Neural cell (in vitro differentiated cells): Measurements from ENCODE around the gene NSUN6. TPM values are rescaled to one million over a fixed set of nuclear protein-coding genes. Genes with fewer than 3 reads are reported as not detected.

Experiments used
- H2AFZ ChIP-seq: fragments of 200-600, 300-800 bp; sonication (generic), shearing (Covaris generic); 2 replicates; pipeline ENCODE4 v1.6.0; 2014; ENCODE audit warnings: low read depth, mild to moderate bottlenecking, antibody characterized with exemption, low read length, moderate library complexity
- H3F3A ChIP-seq: fragments of 200-600 bp; shearing (Covaris generic); 2 replicates; pipeline ENCODE4 v1.6.1; 2016; ENCODE audit warnings: mild to moderate bottlenecking, moderate library complexity, mixed read lengths, antibody characterized with exemption, low read length; ENCODE audit not compliant: insufficient read depth, poor library complexity, severe bottlenecking
- H3K27ac ChIP-seq: fragments of 200-600, 300-800 bp; sonication (generic), shearing (Covaris generic); 2 replicates; pipeline ENCODE4 v1.5.1; 2014; ENCODE audit warnings: mild to moderate bottlenecking, low read length, moderate library complexity
- H3K27me3 ChIP-seq: fragments of 300-800, 200-600 bp; sonication (generic), shearing (Covaris generic); 2 replicates; pipeline ENCODE4 v1.6.0; 2014; ENCODE audit warnings: mild to moderate bottlenecking, low read depth, low read length, moderate library complexity; ENCODE audit not compliant: insufficient read depth
- H3K36me3 ChIP-seq: fragments of 300-800, 200-600 bp; sonication (generic), shearing (Covaris generic); 2 replicates; pipeline ENCODE4 v1.5.1; 2014; ENCODE audit warnings: mild to moderate bottlenecking, antibody characterized with exemption, low read length, moderate library complexity; ENCODE audit not compliant: insufficient read depth
- H3K4me2 ChIP-seq: fragments of 300-800, 200-600 bp; sonication (generic), shearing (Covaris generic); 2 replicates; pipeline ENCODE4 v1.6.0; 2014; ENCODE audit warnings: mild to moderate bottlenecking, low read length
- H3K4me3 ChIP-seq: fragments of 300-800, 200-600 bp; sonication (generic), shearing (Covaris generic); 2 replicates; pipeline ENCODE4 v1.5.1; 2014; ENCODE audit warnings: mild to moderate bottlenecking, low read length, moderate library complexity
- H3K79me2 ChIP-seq: fragments of 200-600 bp; shearing (Covaris generic); replicated peaks from 2 replicates; pipeline ENCODE4 v1.6.0; 2014; ENCODE audit warnings: mild to moderate bottlenecking, low read length, moderate library complexity; ENCODE audit not compliant: insufficient read depth
- H3K9ac ChIP-seq: fragments of 300-800, 200-600 bp; sonication (generic), shearing (Covaris generic); 2 replicates; pipeline ENCODE4 v1.6.1; 2016; ENCODE audit warnings: mild to moderate bottlenecking, low read length, mixed read lengths
- H3K9me2 ChIP-seq: fragments of 200-600 bp; shearing (Covaris generic); 2 replicates; pipeline ENCODE4 v1.6.1; 2016; ENCODE audit warnings: mild to moderate bottlenecking, low read length, mixed read lengths; ENCODE audit not compliant: insufficient read depth
- H3K9me3 ChIP-seq: fragments of 200-600, 300-800 bp; sonication (generic), shearing (Covaris generic); 2 replicates; pipeline ENCODE4 v1.6.1; 2016; ENCODE audit warnings: mild to moderate bottlenecking, mixed run types, low read length, moderate library complexity, mixed read lengths
- H4K20me1 ChIP-seq: fragments of 200-600 bp; shearing (Covaris generic); 2 replicates; pipeline ENCODE4 v1.6.1; 2016; ENCODE audit warnings: mild to moderate bottlenecking, mixed run types; ENCODE audit not compliant: insufficient read depth
- EP300 ChIP-seq: fragments of 450-650 bp; conservative IDR thresholded peaks from 2 replicates; pipeline ENCODE4 v1.6.1; 2014; ENCODE audit warnings: antibody characterized with exemption, mild to moderate bottlenecking, moderate library complexity; ENCODE audit not compliant: poor library complexity, severe bottlenecking
- EZH2 ChIP-seq: fragments of 200-600, 300-800 bp; shearing (Covaris generic), sonication (generic); IDR thresholded peaks from 2 replicates; pipeline ENCODE4 v1.6.1; 2014; ENCODE audit warnings: antibody characterized with exemption, low read length, borderline replicate concordance, mild to moderate bottlenecking; ENCODE audit not compliant: insufficient read depth, poor library complexity, severe bottlenecking
- MXI1 ChIP-seq: fragments of 450-650 bp; conservative IDR thresholded peaks from 2 replicates; pipeline ENCODE4 v1.6.1; 2014; ENCODE audit warnings: antibody characterized with exemption, mild to moderate bottlenecking; ENCODE audit not compliant: poor library complexity, severe bottlenecking
- POLR2AphosphoS5 ChIP-seq: IDR thresholded peaks from 2 replicates; pipeline ENCODE4 v1.6.1; 2012
- RAD21 ChIP-seq: fragments of 450-650 bp; conservative IDR thresholded peaks from 2 replicates; pipeline ENCODE4 v1.6.1; 2014; ENCODE audit warnings: antibody characterized with exemption, mild to moderate bottlenecking, moderate library complexity
- SMC3 ChIP-seq: fragments of 450-650 bp; conservative IDR thresholded peaks from 2 replicates; pipeline ENCODE4 v1.6.1; 2014; ENCODE audit warnings: antibody characterized with exemption, mild to moderate bottlenecking, moderate library complexity; ENCODE audit not compliant: poor library complexity
- TAF1 ChIP-seq: IDR thresholded peaks from 2 replicates; pipeline ENCODE4 v1.6.1; 2012; ENCODE audit warnings: low read depth
- polyA plus RNA-seq: library from polyadenylated mRNA; depleted of rRNA; stranded (reverse); fragments of >200 nt; gene quantifications from 2 replicates; pipeline ENCODE4 v1.2.3, GENCODE V29; 2014
- TF ChIP-seq, protein P1 (sequence below): fragments of 450-650 bp; IDR thresholded peaks from 2 replicates; pipeline ENCODE4 v1.5.1; 2014; ENCODE audit warnings: antibody characterized with exemption, mild to moderate bottlenecking, moderate library complexity; ENCODE audit not compliant: poor library complexity, severe bottlenecking
- TF ChIP-seq, protein P2 (sequence below): IDR thresholded peaks from 2 replicates; pipeline ENCODE4 v1.6.1; 2012; ENCODE audit warnings: borderline replicate concordance

The NSUN6 gene
- polyA plus RNA-seq, 1 donor from 2014 or later: 74.6 TPM

DNA sequence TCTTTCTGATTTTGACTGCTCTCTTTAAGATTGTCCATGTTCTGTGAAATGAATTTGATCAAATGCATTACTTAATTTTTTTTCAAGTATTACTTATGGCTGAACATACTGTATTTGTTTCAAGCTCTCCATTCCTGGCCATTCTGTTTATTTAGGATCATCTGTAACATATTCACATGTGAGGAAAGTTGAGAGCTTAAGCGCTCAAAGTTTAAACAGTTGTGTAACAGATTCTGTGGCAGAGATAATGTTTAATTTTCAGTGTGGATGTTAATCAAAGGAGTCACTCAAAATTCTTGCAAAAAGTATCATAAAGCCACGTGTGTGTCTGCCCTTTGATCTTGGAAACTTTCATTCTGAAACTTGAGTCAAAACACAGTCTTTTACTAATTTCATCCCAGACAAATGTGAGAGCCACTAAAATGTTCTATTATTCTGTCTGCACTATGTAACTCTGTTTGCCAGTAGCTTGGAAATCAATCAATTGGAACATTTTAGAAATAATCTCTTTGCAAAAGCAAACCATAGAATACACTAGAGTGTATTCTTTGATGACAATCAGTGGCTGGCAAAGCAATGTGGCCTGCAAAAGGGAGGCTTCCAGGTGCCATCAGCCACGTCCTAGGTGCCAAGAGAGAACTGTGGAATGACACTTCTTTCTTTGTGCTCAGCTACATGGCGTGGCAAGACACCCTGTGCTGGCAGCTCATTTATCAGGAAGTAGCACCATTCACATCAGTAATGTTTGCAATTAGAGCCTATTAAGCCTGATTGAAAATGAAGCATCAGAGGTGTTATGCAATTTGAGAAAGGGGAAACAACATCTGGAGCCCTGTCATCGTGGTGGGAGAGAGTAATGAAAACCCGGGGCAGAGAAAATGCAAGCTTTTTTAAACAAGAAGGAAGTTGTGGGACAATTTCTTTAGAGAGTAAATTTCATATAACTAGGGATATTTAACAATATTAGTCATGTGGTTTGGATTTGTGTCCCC, 48.8 kb upstream of the NSUN6 start:
- Histone ChIP-seq H3K27me3 (no peaks in the 10 kb centered on the region), H2AFZ (no peak overlapping the region), H3K9me2 (no peaks in the 10 kb centered on the region), H3K79me2 (no peaks in the 10 kb centered on the region), H3K9ac (no peak overlapping the region), H3K36me3 (no peaks in the 10 kb centered on the region), H3K9me3 (no peaks in the 10 kb centered on the region), H3K27ac (no peak overlapping the region), H4K20me1 (no peaks in the 10 kb centered on the region), H3K4me3 (no peak overlapping the region), H3F3A (no peaks in the 10 kb centered on the region), H3K4me2 (no peak overlapping the region)
- TF ChIP-seq, protein P1, sequence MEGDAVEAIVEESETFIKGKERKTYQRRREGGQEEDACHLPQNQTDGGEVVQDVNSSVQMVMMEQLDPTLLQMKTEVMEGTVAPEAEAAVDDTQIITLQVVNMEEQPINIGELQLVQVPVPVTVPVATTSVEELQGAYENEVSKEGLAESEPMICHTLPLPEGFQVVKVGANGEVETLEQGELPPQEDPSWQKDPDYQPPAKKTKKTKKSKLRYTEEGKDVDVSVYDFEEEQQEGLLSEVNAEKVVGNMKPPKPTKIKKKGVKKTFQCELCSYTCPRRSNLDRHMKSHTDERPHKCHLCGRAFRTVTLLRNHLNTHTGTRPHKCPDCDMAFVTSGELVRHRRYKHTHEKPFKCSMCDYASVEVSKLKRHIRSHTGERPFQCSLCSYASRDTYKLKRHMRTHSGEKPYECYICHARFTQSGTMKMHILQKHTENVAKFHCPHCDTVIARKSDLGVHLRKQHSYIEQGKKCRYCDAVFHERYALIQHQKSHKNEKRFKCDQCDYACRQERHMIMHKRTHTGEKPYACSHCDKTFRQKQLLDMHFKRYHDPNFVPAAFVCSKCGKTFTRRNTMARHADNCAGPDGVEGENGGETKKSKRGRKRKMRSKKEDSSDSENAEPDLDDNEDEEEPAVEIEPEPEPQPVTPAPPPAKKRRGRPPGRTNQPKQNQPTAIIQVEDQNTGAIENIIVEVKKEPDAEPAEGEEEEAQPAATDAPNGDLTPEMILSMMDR: no peak
- TF ChIP-seq SMC3: no peak

DNA sequence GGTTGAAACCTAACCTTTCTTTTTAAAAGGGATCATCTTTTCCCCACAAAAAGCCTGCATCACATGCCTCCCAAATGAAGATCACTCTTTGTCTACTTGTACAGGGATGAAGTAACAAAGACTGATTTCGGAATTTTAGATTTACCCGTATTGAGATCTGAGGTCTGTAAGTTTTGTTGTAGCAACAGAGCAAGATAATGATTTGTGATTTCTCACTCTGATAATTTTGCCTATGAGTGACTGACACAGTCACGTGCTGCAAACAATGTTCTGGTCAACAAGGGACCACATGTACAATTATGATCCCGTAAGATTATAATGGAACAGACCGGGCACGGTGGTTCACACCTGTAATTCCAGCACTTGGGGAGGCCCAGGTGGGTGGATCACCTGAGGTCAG, 39.2 kb upstream of the NSUN6 start:
- Histone ChIP-seq H3K79me2 (no peaks in the 10 kb centered on the region), H3K27me3 (no peaks in the 10 kb centered on the region), H4K20me1 (no peaks in the 10 kb centered on the region), H3K9me2 (no peaks in the 10 kb centered on the region), H3K9me3 (no peaks in the 10 kb centered on the region), H3F3A (no peaks in the 10 kb centered on the region), H3K27ac (no peak overlapping the region), H2AFZ (no peak overlapping the region), H3K36me3 (no peaks in the 10 kb centered on the region), H3K9ac (no peak overlapping the region), H3K4me3 (no peak overlapping the region), H3K4me2 (no peak overlapping the region)
- TF ChIP-seq EZH2: no peak
- TF ChIP-seq SMC3: no peak
- TF ChIP-seq, protein P2, sequence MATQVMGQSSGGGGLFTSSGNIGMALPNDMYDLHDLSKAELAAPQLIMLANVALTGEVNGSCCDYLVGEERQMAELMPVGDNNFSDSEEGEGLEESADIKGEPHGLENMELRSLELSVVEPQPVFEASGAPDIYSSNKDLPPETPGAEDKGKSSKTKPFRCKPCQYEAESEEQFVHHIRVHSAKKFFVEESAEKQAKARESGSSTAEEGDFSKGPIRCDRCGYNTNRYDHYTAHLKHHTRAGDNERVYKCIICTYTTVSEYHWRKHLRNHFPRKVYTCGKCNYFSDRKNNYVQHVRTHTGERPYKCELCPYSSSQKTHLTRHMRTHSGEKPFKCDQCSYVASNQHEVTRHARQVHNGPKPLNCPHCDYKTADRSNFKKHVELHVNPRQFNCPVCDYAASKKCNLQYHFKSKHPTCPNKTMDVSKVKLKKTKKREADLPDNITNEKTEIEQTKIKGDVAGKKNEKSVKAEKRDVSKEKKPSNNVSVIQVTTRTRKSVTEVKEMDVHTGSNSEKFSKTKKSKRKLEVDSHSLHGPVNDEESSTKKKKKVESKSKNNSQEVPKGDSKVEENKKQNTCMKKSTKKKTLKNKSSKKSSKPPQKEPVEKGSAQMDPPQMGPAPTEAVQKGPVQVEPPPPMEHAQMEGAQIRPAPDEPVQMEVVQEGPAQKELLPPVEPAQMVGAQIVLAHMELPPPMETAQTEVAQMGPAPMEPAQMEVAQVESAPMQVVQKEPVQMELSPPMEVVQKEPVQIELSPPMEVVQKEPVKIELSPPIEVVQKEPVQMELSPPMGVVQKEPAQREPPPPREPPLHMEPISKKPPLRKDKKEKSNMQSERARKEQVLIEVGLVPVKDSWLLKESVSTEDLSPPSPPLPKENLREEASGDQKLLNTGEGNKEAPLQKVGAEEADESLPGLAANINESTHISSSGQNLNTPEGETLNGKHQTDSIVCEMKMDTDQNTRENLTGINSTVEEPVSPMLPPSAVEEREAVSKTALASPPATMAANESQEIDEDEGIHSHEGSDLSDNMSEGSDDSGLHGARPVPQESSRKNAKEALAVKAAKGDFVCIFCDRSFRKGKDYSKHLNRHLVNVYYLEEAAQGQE: no peak
- TF ChIP-seq RAD21: no peak
- TF ChIP-seq POLR2AphosphoS5: no peak
- TF ChIP-seq TAF1: no peak
- TF ChIP-seq MXI1: no peak
- no peak for TF ChIP-seq EP300
- TF ChIP-seq, protein P1: no peak
